KBM-7 (cell line): ENCODE measurements around the gene TEAD1.

ENCODE experiments used
- DNase-seq: peaks from one replicate; pipeline ENCODE4 v3.0.0-alpha.2; 2015
- in situ Hi-C: fragments of 300-500 bp; cut with MboI; formaldehyde crosslinking; loops from 2 replicates; pipeline ENCODE4 v1.14.3; 2020; ENCODE audit warnings: low sequenced_read_pairs, low pct_unique_long_range_greater_than_20kb, mixed read lengths

The TEAD1 gene

DNA sequence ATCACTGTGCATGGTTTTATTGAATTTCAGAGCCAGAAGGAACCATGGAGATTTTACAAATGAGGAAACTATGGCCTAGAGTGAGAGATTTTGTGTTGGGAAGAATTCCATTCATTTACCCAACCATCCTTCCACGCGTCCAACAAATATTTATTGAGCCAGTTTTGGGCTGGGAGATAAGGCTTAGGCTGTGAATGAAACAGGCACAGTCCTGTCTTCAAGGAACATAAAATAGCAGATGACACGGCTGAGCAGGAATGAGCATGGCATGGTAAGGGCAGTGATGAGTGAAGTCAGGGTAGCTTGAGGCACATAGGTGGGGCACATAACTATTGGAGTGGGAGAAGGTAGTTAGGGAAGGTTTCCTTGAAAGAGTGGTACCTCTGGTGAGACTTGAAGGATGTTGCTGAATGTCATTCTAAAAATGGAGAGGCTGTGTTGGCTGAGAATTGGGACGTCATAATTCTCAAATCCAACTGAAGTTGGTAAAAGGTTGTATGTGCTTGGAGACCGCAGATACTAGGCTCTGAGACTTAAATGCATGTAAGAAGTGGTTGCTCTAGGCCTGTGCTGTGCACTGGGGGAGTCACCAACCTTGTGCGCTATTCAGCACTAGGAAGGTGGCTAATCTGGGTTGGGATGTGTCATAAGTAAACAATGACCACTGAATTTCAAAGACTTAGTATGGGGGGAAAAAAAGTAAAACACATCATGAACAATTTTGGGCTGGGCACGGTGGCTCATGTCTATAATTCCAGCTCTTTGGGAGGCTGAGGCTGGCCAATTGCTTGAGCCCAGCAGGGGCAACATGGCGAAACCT, 51.9 kb downstream of the TEAD1 start:
- no peak for DNase-seq

DNA sequence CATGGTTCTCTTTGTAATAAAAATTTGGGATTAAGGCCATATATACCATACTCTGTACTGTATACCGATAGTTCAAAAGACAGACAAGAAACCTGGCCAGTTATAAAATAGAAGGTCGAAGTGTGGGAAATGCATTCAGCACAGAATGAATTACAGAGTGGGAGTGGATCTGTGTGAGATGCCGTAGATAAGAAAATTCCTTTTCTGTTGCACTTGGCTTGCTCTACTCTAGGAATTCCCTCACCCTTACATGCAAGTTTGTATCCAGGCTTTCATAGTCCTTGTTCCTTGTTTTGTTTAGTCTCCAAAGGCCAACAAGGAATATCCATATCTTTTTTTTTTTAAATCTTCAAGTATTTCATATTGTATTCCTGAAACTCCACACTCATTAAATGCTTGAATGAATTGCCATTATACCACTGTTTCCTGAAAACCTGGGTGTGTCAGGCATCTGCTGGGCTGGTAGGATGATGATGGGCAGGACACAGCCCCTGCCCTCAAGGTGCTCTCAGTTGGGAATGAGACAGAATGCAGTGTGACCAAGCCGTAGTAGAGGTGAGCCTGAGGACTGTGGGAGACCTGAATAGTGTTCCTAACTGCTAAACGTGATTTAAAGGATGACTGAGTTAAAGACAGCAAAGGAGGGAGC, 53.5 kb downstream of the TEAD1 start:
- DNase-seq: no peak
- in situ Hi-C loops: no loop called here

More for the DNA sequence above, 51.9 kb downstream of the TEAD1 start:
- in situ Hi-C loops: no loop called here

DNA sequence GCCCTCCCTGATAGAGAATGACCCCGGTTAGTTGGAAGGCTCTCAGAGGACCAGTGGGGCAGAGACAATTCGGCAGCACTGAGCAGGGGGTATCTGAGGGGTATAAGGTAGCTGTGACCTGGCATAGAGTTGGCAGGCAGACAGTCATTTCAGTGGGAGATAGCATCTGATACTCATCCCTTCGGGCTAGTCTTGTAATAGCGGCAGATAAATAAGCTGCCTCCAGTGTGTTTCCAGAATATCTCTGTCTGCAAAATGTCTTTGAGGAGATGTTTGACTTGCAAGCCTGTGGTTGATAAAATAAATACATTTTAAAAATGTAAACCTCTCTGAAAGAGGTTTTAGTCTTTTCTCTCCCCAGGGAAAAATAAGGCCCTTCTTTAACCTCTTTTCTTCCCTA, 54.2 kb downstream of the TEAD1 start:
- in situ Hi-C loops: no loop called here
- DNase-seq: no peak

DNA sequence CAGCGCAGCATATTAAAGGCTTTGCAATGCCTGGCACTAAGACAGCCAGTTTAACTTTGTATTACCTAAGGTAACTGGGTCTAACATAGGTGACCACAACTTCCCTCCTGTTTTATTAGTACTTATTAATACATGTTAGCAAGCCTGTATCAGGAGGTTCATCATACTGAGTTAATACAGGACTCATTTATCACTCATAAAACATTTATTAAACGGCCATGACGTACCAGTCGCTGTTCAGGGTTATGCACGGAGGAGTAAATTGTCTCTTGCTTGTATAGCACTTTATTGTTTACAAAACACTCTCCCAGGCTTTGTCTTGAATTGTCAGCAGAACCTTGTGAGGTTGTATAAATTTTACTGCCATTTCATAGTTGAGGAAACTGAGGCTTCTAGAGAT, 55.7 kb downstream of the TEAD1 start:
- in situ Hi-C loops: no loop called here
- DNase-seq: no peak

DNA sequence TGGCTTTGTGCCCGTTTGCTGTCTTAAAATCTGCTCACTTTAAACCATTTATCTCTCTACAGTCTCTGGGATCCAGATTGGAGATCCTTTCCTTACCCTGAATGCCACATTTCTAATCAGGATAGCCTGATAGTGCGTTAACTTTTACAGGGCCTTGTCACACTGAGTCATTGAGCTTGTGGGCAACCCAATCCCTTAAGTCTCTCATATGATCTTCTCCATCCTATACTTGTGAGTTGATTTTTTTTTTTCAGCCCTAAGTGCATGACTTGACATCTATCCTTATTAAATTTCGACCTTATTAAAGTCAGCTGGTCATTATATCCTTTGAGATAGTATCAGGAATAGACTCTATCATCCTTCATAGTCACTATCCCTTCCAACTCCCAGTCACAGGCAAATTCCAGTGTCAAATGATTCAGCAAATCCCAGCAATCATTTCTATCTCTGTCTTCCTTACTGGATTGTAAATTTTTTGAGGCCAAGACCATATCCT, 57.7 kb downstream of the TEAD1 start:
- DNase-seq: no peak
- in situ Hi-C loops: no loop called here

DNA sequence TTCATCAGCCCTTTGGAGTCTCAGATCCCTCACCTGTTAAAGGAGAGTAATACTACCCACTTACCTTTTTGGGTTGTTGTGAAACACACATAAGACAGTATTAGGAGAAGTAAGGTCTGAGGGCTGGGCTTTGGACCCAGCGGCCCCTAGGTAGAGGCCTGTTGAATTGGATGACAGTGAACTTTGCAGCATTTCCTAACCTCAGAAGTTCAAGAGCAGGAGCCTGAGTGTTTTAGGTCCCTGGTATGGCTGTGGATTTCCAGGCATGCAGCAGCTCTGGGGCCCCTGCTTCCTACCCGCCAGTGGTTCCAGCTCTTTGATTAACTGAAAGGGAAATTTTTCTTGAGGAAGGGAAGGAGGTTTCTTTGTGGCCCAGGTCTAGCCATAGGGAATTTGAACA, 58.9 kb downstream of the TEAD1 start:
- in situ Hi-C loops: no loop called here
- DNase-seq: no peak

DNA sequence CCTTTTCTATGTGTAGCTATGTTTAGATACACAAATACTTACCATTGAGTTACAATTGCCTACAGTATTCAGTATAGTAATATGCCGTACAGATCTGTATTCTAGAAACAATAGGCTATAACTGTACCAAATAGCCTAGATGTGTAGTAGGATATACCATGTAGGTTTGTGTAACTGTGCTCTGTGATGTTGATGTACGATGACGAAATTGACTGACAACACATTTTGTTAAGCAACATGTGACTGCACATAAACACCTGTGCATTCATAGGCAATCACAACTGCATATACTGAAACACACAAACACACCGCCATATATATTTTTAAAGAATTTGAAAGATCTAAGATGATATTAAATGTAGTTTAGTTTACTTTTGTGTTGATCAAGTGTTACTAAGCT, 60.4 kb downstream of the TEAD1 start:
- DNase-seq: no peak
- in situ Hi-C loops: no loop called here

DNA sequence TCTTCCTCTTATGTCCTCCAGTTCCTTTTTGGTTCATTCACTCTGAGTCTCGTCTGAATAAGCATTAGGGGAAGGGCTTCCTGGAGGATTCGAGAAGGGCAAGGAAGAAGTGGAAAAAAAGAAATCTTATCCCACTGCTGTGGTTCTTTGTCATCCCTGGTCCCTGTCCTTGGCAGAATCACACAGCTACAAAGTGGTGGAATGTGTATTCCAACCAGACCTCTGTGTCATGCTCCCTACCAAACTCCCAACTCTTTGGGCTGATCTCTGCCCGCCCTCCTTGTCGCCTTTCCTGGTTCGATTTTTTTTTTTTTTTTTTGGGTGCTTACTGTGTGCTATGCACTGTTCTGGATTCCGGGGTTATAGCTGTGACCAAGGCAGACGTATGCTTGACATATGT, 61.0 kb downstream of the TEAD1 start:
- in situ Hi-C loops: no loop called here
- no peak for DNase-seq

DNA sequence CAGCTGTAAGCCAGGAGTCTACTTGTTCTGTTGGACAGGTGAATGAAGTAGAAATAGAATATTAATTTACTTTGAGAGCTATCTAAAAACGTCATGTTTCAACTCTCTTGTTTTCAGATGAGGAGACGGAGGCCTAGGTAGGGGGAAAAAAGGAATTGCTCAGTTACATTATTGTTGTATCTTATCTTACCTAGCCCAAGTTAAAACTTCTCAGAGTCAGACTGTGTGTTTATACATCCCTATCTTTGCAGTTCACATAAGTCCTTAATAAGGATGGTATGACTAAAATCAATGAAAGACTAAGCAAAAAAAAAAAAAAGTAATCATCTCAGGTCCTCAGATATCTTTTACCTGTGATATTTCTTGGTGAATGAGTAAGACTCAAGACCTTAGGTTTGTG, 62.8 kb downstream of the TEAD1 start:
- DNase-seq: no peak
- in situ Hi-C loops: no loop called here

DNA sequence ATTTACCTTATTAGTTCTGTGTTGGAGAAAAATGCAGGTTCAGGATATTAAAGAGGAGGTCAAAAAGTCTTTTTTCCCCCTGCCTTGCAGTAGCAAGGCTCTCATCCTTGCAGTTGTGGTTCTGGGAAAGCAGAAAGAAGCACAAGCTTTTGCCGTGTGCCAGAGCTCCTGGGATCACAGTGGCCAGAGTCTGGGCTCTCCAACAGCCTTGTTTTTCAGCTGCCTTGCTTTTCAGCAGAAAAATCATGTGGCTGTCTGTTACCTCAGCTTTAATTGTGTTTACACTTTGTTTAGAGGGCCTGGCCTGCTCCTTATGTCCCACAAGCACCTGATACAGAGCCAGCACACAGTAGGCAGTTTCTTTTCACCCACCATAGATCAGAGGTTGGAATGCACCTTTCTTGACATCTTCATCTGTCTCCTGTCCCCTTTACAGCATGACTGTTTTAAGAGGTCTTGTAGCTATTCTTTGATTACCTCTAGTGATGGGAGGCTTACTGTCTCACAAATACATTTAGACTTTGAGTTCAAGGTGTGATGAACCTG, 67.5 kb downstream of the TEAD1 start:
- in situ Hi-C loops: no loop called here
- DNase-seq: no peak

DNA sequence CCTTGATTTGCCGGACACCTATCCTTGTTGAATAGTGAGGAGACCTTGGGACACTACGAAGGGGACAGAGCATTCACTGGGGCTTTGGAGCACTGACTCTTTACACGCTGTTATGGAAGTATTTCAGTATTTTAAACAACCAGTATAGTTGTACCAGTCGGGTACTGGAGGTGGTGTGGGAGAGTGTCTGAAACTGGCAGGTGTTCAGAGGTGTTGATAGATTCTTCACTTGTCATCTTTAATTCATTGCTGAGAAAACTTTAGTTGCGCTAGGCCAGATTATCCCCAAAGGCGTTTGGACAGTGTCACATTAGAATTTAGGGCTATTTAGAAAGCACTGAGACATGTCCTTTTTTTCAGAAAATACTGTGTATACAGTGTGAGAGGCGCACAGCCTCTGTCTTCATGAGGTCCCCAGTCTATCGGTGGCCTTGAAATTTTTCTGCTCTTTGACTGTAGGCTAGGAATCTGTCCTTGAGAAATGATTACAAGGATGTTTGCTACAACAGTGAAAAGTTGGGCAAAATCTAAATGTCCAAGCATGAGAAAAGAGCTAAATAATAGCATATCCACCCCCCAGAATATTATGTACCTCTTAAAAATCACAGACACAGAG, 69.7 kb downstream of the TEAD1 start:
- no peak for DNase-seq
- in situ Hi-C loops: no loop called here

DNA sequence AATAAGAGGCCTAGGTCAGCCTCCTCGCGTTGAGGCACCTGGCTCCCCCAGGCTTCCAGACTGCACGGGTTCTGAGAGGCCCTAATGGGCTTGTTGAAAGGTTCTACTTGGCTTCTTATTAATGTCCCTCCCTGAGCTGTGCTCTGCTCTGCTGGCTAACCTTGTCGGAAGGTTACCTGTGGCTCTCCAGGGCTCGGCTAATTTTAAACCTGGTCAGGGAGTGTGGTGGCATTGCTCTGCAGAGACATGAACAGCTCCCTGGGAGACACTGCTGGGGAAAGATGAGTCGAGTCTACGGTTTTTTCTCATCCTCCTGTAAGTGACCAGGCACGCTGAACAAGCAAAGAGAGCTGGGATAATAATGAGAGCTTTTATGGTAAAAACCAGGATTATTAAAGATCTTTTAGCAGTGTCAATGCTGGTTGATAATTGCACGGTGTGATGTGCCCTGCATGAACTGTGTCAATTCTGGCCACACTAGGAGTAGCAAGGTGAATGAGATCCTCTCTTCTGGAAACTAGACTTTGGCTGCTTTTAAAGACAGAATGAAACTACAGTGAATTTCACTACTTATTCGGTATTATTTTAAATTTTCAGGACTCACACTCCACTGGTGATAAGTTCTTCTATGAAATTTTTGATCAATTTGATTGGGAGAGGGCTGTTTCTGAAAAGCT, 70.7 kb downstream of the TEAD1 start:
- in situ Hi-C loops: no loop called here

DNA sequence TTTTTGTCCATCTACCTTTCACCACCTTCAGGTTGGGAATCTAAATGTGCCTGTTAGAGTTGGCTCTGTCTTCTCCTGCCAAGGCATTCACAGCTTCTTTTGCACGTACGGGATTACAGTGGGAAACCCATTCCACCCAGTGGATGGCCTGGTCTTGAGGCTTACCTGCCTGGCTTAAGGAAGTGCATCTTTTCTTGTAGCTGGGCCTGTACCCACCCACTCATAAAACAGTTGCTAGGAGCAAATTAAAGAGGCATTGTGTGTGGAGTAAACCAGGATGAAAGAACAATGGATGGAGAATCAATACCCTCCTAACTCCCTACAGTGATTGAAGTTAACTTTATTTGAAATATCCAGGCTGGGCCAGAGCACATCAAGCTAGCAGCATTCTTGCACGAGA, 71.6 kb downstream of the TEAD1 start:
- in situ Hi-C loops: no loop called here
- DNase-seq: no peak

More for the DNA sequence above, 70.7 kb downstream of the TEAD1 start:
- DNase-seq: no peak

DNA sequence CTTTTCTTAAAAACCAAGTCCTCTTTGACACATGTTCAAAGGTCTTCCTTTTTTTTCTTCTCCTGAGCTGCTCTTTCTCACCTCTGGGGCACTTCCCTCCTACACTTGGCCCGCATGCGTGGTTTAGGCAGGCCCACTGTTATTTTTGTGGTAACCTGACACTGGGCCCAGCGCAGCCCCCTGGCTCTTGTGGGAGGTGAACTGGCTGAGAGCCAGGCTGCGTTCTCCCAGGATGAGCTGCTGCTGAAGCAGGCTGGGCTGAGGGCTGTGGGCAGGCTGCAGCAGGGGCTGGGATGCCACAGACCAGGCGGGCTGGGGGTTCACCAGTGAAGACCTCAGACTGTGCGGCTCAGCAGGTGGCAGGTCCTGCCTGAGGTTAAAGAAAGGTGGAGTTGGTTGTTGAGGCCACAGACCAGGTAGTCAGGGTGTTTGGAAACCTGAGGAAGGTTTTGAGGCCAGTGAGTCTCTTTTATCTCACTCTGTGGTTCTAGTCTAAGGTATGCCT, 72.4 kb downstream of the TEAD1 start:
- in situ Hi-C loops: no loop called here
- DNase-seq: peak; percentile 36

DNA sequence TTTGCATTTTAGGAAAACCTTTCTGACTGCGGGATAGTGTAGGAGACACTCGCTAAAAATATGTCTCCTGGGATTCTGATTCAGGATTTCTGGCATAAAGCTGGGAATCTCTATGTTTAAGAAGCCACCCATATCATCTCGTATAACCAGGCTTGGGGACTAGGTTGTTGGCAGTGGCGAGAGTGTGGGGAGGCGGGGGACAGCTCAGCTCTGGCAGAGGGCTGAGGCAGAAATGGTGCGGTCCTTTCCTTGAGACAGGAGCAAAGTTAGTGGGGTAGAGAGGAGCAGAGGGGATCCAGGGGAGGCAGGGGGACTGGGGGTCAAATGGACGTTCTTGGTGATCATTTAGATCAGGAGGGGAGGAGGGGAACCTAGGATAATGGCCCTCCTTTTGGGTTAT, 74.3 kb downstream of the TEAD1 start:
- DNase-seq: no peak
- in situ Hi-C loops: no loop called here

DNA sequence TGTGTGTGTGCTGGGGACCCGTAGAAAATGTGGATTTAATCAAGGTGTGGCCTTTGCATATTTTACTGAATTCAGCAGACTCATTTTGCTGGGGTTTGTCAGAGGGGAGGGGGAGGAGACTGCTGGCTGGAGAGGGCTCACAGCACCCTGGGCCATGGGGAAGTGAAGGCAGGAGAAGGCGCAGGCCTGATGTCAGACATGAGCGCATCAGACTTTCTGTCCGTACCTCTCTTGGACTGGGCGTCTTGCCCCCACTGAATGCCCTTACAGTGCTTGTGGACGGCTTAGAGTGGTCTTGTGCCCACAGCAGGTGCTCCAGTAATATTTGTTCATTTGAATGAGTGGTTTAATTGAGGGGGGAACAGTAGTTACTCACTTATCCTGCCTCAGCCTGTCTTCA, 75.2 kb downstream of the TEAD1 start:
- DNase-seq: no peak

DNA sequence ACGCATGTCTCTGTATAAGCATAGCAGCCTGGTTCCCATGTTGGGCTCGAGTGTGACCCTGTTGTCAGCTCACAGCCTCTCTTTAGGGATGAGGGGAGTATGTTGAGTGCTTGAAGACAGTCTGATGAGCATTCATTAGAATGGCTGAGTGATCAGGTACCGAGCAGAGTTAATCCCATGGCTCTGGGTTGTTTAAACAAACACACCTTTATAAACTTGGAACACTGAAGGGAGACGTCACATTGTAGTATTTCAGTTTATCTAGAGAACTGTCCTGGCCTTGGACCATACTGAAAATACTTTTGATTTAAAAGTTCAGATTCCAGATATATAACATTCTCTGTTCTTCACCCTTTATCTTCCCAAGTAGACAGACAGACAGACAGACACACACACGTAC, 76.0 kb downstream of the TEAD1 start:
- in situ Hi-C loops: loop anchor here (10.0 kb wide), 1 partner anchor 155 kb away; no protein-coding TSS in a partner anchor
- no peak for DNase-seq

More for the DNA sequence above, 75.2 kb downstream of the TEAD1 start:
- in situ Hi-C loops: no loop called here

DNA sequence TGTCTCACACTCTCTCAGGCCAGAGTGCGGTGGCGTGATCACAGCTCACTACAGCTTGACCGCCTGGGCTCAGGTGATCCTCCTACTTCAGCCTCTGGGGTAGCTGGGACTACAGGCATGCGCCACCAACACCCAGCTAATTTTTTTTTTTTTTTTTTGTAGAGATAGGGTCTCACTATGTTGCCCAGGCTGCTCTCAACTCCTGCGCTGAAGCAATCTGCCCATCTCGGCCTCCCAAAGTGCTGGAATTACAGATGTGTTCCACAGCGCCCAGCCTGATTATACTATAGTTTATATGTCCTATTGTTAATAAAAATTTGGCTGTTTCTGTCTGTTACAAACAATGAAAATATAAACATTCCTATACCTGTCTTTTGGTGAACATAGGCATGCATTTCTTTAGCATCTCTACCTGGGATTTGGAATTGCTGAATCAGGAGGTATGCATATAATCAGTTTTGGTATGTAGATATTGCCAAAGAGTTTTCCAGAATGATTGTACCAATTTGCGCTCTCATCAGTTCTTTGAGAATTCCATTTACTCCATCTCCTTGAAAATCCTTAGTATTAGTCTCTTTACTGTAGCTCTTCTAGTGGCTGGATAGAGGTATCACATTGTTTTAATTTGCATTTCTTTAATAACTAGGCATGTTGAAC, 78.8 kb downstream of the TEAD1 start:
- in situ Hi-C loops: loop anchor here (10.0 kb wide), 1 partner anchor 158 kb away; no protein-coding TSS in a partner anchor
- no peak for DNase-seq

DNA sequence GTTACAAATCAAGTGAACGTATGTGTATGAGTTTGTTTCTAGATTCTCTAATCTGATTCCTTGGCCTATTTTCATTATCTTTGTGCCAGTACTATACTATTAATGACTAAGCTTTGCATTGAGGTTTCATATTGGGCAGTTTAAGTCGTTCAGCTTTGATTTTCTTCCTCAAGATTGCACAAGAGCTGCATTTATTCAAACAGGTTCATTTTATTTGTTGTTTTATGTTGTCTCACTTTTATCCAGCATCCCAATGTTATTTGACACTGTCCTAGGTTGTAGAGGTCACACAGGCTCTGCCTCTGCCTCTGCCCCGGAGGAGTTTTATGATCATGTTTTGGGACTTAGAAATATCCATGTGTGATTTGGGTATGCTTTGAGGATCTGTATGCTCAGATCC, 79.8 kb downstream of the TEAD1 start:
- in situ Hi-C loops: loop anchor here (10.0 kb wide), 1 partner anchor 159 kb away; no protein-coding TSS in a partner anchor
- no peak for DNase-seq
